ENCODE data around the gene NR2C2. TPM values are rescaled to one million over a fixed set of nuclear protein-coding genes. Genes with fewer than 3 reads are reported as not detected.

Gene NR2C2
- total RNA-seq, 4 donors from 2014 or later: 33.3 to 91.6 (median 51.5) TPM

DNA sequence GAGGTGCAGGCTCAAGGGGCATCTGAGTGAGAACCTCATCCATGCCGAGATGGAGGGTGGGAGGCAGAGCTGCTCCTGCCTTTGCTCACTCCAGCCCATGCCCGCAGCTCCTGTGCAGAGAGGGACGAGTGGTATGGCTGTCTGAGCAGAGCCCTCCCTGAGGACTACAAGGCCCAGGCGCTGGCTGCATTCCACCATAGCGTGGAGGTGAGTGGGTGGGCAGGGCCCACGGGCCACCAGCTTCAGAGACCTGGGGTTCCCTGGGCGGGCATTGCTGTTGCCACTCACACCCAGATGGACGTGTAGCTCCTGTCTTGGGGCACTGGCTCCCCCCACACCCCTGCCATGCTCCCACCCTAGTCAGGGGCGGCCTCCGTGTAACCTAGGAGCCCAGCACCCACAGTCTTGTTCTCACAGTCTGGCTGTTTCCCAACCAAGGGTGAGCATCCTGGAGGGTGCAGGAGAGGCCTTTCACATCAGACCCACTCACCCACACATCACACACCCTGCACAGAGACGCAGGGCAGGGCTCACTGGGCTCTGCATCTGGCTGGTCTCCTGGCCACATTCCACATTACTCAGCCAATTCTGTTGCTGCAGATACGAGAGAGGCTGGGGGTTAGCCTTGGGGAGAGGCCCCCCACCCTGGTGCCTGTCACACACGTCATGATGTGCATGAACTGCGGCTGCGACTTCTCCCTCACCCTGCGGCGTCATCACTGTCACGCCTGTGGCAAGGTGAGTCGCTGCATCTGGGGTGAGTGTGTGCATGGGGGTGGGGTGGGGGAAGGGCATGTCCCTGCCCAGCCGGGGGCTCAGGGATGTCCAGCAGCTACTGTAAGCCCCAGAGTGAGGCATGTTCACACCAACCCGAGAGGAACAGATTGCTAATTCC is 25.3 kb upstream of the NR2C2 start:
- Histone ChIP-seq H3K4me1 (peaks cover 6% of the 10 kb centered on the region), H3K9me3 (no peaks in the 10 kb centered on the region), H3K36me3 (peaks cover 21% of the 10 kb centered on the region), H3K27me3 (no peaks in the 10 kb centered on the region), H3K27ac (no peak overlapping the region), H3K4me3 (no peak overlapping the region)
- 75% methylated on average over 7 of the region's 21 CpGs for WGBS
- DNase-seq (ENCODE audit: low spot score in 2 of 2): peak; percentile 63 to 77
- TF ChIP-seq, protein P1, sequence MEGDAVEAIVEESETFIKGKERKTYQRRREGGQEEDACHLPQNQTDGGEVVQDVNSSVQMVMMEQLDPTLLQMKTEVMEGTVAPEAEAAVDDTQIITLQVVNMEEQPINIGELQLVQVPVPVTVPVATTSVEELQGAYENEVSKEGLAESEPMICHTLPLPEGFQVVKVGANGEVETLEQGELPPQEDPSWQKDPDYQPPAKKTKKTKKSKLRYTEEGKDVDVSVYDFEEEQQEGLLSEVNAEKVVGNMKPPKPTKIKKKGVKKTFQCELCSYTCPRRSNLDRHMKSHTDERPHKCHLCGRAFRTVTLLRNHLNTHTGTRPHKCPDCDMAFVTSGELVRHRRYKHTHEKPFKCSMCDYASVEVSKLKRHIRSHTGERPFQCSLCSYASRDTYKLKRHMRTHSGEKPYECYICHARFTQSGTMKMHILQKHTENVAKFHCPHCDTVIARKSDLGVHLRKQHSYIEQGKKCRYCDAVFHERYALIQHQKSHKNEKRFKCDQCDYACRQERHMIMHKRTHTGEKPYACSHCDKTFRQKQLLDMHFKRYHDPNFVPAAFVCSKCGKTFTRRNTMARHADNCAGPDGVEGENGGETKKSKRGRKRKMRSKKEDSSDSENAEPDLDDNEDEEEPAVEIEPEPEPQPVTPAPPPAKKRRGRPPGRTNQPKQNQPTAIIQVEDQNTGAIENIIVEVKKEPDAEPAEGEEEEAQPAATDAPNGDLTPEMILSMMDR (IDR thresholded peaks at IDR 0.05): no peak
- no peak for TF ChIP-seq EP300 (IDR thresholded peaks at IDR 0.05)
- TF ChIP-seq POLR2A (IDR thresholded peaks at IDR 0.05): no peak

DNA sequence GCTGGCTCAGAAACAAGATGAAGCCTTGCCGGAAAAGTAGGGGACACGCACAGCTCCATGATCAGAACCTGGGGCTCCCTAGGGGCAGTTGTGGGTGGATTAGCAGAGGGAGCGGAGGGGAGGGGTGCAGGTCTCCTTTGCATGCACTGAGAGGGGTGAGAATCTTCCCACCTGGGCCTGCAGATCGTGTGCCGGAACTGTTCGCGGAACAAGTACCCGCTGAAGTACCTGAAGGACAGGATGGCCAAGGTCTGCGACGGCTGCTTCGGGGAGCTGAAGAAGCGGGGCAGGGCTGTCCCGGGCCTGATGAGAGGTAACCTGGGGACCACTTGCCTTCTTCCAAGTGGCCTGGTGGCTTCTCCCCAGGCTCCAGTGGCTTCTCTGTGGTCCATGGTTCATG is 24.5 kb upstream of the NR2C2 start:
- H3K27me3 ChIP-seq: no peaks in the 10 kb centered on the region
- H3K36me3 ChIP-seq: peaks cover 21% of the 10 kb centered on the region
- H3K4me1 ChIP-seq: peaks cover 6% of the 10 kb centered on the region
- TF ChIP-seq, protein P1 (IDR thresholded peaks at IDR 0.05): no peak
- TF ChIP-seq POLR2A (IDR thresholded peaks at IDR 0.05) (no peak), POLR2AphosphoS5 (IDR thresholded peaks at IDR 0.05) (no peak), EP300 (IDR thresholded peaks at IDR 0.05) (no peak)
- 90% methylated on average over 13 of the region's 13 CpGs for WGBS
- H3K9me3 ChIP-seq: no peaks in the 10 kb centered on the region
- no peak overlapping the region for H3K27ac ChIP-seq
- peak; percentile 42 to 63 for DNase-seq (ENCODE audit: low spot score in 2 of 2)
- H3K4me3 ChIP-seq: no peak overlapping the region

DNA sequence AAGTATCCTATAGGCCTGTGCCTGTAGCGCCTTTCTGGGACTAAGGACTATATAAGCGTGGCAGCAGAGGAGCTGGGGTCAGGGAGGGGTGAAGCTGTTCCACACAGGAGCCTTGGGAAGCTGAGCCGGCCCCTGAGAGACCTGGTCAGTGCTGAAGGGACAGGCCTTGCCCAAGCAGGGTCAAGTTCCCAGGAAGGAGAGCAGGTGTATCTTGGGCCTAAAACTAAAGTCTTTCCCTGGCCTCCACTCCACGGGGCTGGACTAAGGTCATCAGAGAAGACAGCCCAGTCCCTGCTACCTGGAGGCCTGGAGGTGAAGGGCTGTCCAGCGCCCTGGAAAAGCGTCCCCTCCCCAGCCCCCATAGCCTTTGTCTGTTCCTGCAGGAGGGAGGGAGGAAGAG is 23.9 kb upstream of the NR2C2 start:
- peak; percentile 51 to 68 for DNase-seq (ENCODE audit: low spot score in 2 of 2)
- Histone ChIP-seq H3K36me3 (peaks cover 21% of the 10 kb centered on the region), H3K9me3 (no peaks in the 10 kb centered on the region), H3K27ac (no peak overlapping the region), H3K27me3 (no peaks in the 10 kb centered on the region), H3K4me1 (peaks cover 6% of the 10 kb centered on the region), H3K4me3 (no peak overlapping the region)
- TF ChIP-seq EP300 (IDR thresholded peaks at IDR 0.05) (no peak), POLR2A (IDR thresholded peaks at IDR 0.05) (no peak)
- 70% methylated on average over 3 of the region's 6 CpGs for WGBS

DNA sequence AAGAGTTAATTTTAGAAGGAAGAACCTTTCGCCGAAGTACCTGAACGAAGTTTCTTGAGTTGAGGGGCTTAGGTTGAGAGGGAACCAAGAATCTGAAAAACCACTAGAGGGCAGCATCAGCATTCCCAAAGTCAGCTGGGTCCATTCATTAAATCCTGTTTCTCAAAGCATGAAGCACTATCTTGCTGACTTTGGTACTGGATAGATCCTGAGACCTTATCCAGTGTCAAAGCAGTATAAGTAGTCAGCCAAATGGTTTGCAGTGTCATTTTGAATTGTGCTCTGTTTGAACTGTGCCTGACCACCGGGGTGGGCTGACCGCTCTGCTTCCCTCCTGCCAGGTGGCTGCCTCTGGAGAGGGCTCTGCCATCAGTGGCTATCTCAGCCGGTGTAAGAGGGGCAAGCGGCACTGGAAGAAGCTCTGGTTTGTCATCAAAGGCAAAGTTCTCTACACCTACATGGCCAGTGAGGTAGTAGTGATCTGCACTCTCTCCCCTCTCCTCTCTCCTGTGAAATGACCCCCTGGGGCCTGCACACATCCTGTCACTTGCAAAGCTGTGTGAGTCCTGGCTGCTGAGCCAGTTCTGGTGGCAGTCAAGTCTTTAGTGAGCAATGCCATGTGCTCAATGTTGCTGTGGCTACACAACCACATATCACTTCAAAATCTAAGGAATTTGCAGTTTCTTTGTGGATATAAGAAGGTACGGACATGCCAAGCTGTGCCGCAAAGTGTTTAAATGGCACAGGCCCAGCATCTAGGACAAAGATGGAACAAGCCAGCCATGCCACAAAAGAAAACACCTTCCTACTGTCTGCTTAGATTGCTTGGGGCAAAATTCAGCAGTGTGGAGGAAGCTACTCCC is 21.4 kb upstream of the NR2C2 start:
- Histone ChIP-seq H3K4me1 (peaks cover 4% of the 10 kb centered on the region), H3K27me3 (no peaks in the 10 kb centered on the region), H3K27ac (no peak overlapping the region), H3K36me3 (peaks cover 21% of the 10 kb centered on the region), H3K4me3 (no peak overlapping the region), H3K9me3 (no peaks in the 10 kb centered on the region)
- WGBS: 57% methylated on average over 7 of the region's 9 CpGs
- peak in 1 of 2 donors; percentile 40 for DNase-seq (ENCODE audit: low spot score in 2 of 2)
- TF ChIP-seq POLR2AphosphoS5 (IDR thresholded peaks at IDR 0.05): no peak
- TF ChIP-seq, protein P1 (IDR thresholded peaks at IDR 0.05): peak; percentile 7 to 34

DNA sequence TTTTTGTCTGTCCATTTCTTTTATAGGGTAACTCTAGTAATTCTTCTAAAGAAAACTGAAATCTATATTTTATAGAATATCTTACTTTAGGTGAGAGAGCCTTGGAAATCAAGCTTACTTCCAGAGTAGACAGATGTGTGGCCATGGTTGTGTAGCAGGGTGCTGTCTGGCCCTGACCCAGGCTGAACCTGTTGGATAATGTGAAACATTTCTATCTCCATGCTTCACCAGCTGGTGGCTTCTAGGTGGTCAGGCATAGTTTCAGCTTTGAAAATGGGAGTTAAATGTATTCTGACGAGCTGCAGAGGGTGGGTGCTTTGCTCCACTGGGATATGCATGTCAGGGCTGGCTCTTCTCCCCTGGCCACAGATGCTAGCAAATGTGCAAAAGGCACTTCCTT is 20.8 kb upstream of the NR2C2 start:
- DNase-seq (ENCODE audit: low spot score in 2 of 2): no peak
- Histone ChIP-seq H3K36me3 (peaks cover 21% of the 10 kb centered on the region), H3K27me3 (no peaks in the 10 kb centered on the region), H3K4me3 (no peak overlapping the region), H3K4me1 (no peaks in the 10 kb centered on the region), H3K9me3 (no peaks in the 10 kb centered on the region), H3K27ac (no peak overlapping the region)
- no CpG with 5 or more reads among the region's 1 CpG for WGBS
- no peak for TF ChIP-seq POLR2AphosphoS5 (IDR thresholded peaks at IDR 0.05)
- TF ChIP-seq EP300 (IDR thresholded peaks at IDR 0.05): no peak

DNA sequence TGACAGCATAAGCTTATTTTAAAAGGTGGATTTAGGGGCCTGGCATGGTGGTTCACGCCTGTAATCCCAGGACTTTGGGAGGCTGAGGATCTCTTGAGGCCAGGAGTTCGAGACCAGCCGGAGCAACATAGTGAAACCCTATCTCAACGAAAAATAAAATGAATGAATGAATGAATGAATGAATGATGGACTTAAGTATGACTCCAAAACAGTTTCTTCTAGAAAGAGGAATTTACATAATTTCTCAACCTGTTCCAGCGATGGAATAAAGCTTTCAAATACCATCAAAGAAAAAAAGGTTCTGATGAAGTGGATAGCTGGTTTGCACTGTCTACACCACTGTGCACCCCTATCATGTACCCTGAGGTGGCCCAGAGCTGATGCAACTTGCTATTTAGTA is 20.1 kb upstream of the NR2C2 start:
- peaks cover 18% of the 10 kb centered on the region for H3K36me3 ChIP-seq
- H3K4me3 ChIP-seq: no peak overlapping the region
- WGBS: 95% methylated on average over 5 of the region's 5 CpGs
- DNase-seq (ENCODE audit: low spot score in 2 of 2): no peak
- no peaks in the 10 kb centered on the region for H3K27me3 ChIP-seq
- TF ChIP-seq POLR2AphosphoS5 (IDR thresholded peaks at IDR 0.05): no peak
- no peaks in the 10 kb centered on the region for H3K4me1 ChIP-seq
- H3K27ac ChIP-seq: no peak overlapping the region
- no peaks in the 10 kb centered on the region for H3K9me3 ChIP-seq
